A549 (cell line): ENCODE data around the gene GLT6D1. TPM values are rescaled to one million over a fixed set of nuclear protein-coding genes. Genes with fewer than 3 reads are reported as not detected.

Experiments
- ATAC-seq, 2 experiments: fragments of 200-7000 bp in 1 of 2; fragments of >200 bp in 1 of 2; cut with Nextera tagmentation in 1 of 2; cut with Tn5 transposase in 1 of 2; 3 replicates each; pipeline versions ENCODE4 v1.8.0 to v1.9.1; 2018 to 2020; ENCODE audit warnings: mild to moderate bottlenecking in 1 of 2, moderate library complexity in 1 of 2
- CTCF ChIA-PET: fragments of 300-600 bp; sonication (Branson Sonifier 250); formaldehyde crosslinking; extraction: SDS; loops from one replicate; lab custom pipeline; 2021; ENCODE audit warnings: antibody characterized with exemption, inconsistent platforms; lab: Yijun Ruan, JAX
- POLR2A ChIA-PET: fragments of 350-600 bp; formaldehyde crosslinking; extraction: SDS; loops from one replicate; lab custom pipeline; 2021; ENCODE audit warnings: antibody characterized with exemption, inconsistent platforms; lab: Yijun Ruan, JAX
- DNase-seq, 2 experiments: peaks; one replicate each; pipeline versions ENCODE4 v3.0.0 to v3.0.0-alpha.2; 2011 to 2016; ENCODE audit warnings: low read depth in 1 of 2, low spot score in 1 of 2
- FAIRE-seq: peaks from 2 replicates; lab custom pipeline; 2011; peaks lifted over from hg19 to GRCh38; lab: Jason Lieb, UNC
- H3K27ac ChIP-seq, 2 experiments: fragments of >200 bp; sonication (Bioruptor Twin); formaldehyde crosslinking; 3 replicates each; pipeline ENCODE4 v1.5.1; 2016 to 2017
- H3K4me1 ChIP-seq: fragments of >200 bp; sonication (Bioruptor Twin); formaldehyde crosslinking; 3 replicates; pipeline ENCODE4 v1.6.1; 2016
- H3K4me2 ChIP-seq: fragments of >200 bp; sonication (Bioruptor Twin); formaldehyde crosslinking; 3 replicates; pipeline ENCODE4 v1.6.1; 2016
- H3K4me3 ChIP-seq: fragments of >200 bp; sonication (Bioruptor Twin); formaldehyde crosslinking; 3 replicates; pipeline ENCODE4 v1.5.1; 2016
- H3K9me3 ChIP-seq: fragments of >200 bp; sonication (Bioruptor Twin); formaldehyde crosslinking; 3 replicates; pipeline ENCODE4 v1.6.1; 2016
- BHLHE40 ChIP-seq: IDR thresholded peaks from 2 replicates; pipeline ENCODE4 v1.6.1; 2012; ENCODE audit warnings: low read depth, low read length, inconsistent platforms
- CBX8 ChIP-seq: fragments of 200-600 bp; sonication (generic); IDR thresholded peaks from 2 replicates; pipeline ENCODE4 v1.6.1; 2016
- CHD2 ChIP-seq: fragments of 150-350 bp; IDR thresholded peaks from 2 replicates; pipeline ENCODE4 v1.6.1; 2014; ENCODE audit warnings: low read length; ENCODE audit not compliant: partially characterized antibody
- CHD4 ChIP-seq: fragments of 200-600 bp; sonication (generic); IDR thresholded peaks from 2 replicates; pipeline ENCODE4 v1.6.1; 2016; ENCODE audit warnings: antibody characterized with exemption, mild to moderate bottlenecking, borderline replicate concordance
- EHF ChIP-seq: fragments of 250-450 bp; sonication (Bioruptor Pico); IDR thresholded peaks from 2 replicates; pipeline ENCODE4 v1.5.0; 2020; ENCODE audit warnings: mild to moderate bottlenecking
- EHMT2 ChIP-seq: fragments of 200-600 bp; sonication (generic); IDR thresholded peaks from 2 replicates; pipeline ENCODE4 v1.6.1; 2016; ENCODE audit warnings: antibody characterized with exemption, low read depth, mild to moderate bottlenecking, moderate library complexity
- FOSB ChIP-seq: fragments of 250-450 bp; sonication (Bioruptor Pico); IDR thresholded peaks from 2 replicates; pipeline ENCODE4 v1.5.0; 2020; ENCODE audit warnings: mild to moderate bottlenecking, moderate library complexity
- HDAC2 ChIP-seq: fragments of 200-600 bp; sonication (generic); IDR thresholded peaks from 2 replicates; pipeline ENCODE4 v1.6.1; 2016
- HES2 ChIP-seq: fragments of >200 bp; sonication (Bioruptor Twin); formaldehyde crosslinking; IDR thresholded peaks from 2 replicates; pipeline ENCODE4 v1.6.1; 2016
- HEYL ChIP-seq: fragments of 250-450 bp; sonication (Bioruptor Pico); IDR thresholded peaks from 2 replicates; pipeline ENCODE4 v1.8.0; 2021; ENCODE audit warnings: mild to moderate bottlenecking, moderate library complexity
- HOXA7 ChIP-seq: fragments of 250-450 bp; sonication (Bioruptor Pico); IDR thresholded peaks from 2 replicates; pipeline ENCODE4 v1.5.0; 2020; ENCODE audit warnings: mild to moderate bottlenecking, moderate library complexity
- HOXB13 ChIP-seq: fragments of 250-450 bp; sonication (Bioruptor Pico); IDR thresholded peaks from 2 replicates; pipeline ENCODE4 v1.5.0; 2020; ENCODE audit warnings: low read depth, mild to moderate bottlenecking, moderate library complexity
- JUNB ChIP-seq: fragments of >200 bp; sonication (Bioruptor Twin); formaldehyde crosslinking; IDR thresholded peaks from 2 replicates; pipeline ENCODE4 v1.6.1; 2016
- MAX ChIP-seq: IDR thresholded peaks from 2 replicates; pipeline ENCODE4 v1.6.1; 2012
- MYC ChIP-seq: IDR thresholded peaks from 2 replicates; pipeline ENCODE4 v1.6.1; 2012; ENCODE audit warnings: mild to moderate bottlenecking, inconsistent platforms, low read length, improper control_type of control experiment, borderline replicate concordance
- NFE2L2 ChIP-seq: fragments of 150-350 bp; conservative IDR thresholded peaks from 2 replicates; pipeline ENCODE4 v1.6.1; 2014; ENCODE audit warnings: low read length
- PBX3 ChIP-seq: IDR thresholded peaks from 2 replicates; pipeline ENCODE4 v1.6.1; 2012
- PHF8 ChIP-seq: fragments of 200-600 bp; sonication (generic); IDR thresholded peaks from 2 replicates; pipeline ENCODE4 v1.6.1; 2016; ENCODE audit warnings: low read depth, mild to moderate bottlenecking, antibody characterized with exemption, moderate library complexity, borderline replicate concordance
- RAD21 ChIP-seq, 2 experiments: fragments of >200 bp in 1 of 2; sonication (Bioruptor Twin) in 1 of 2; formaldehyde crosslinking in 1 of 2; IDR thresholded peaks in 1 of 2; conservative IDR thresholded peaks in 1 of 2; 2 replicates in 1 of 2; 3 replicates in 1 of 2; pipeline ENCODE4 v1.6.1; 2012 to 2018; ENCODE audit warnings: inconsistent platforms in 1 of 2
- SMC3 ChIP-seq: fragments of >200 bp; sonication (Bioruptor Twin); formaldehyde crosslinking; IDR thresholded peaks from 3 replicates; pipeline ENCODE4 v1.6.1; 2018; ENCODE audit warnings: inconsistent platforms
- ZC3H11A ChIP-seq: fragments of 450-650 bp; IDR thresholded peaks from 2 replicates; pipeline ENCODE4 v1.6.1; 2014; ENCODE audit warnings: antibody characterized with exemption, mild to moderate bottlenecking
- ZNF302 ChIP-seq: fragments of 250-450 bp; sonication (Bioruptor Pico); IDR thresholded peaks from 2 replicates; pipeline ENCODE4 v1.9.0; 2021; ENCODE audit warnings: inconsistent platforms, mild to moderate bottlenecking, moderate library complexity
- WGBS: methylation state at CpG from one replicate; pipeline ENCODE4 v1.1.6; 2017; ENCODE audit errors: missing lambda C conversion rate; 5-methylcytosine and 5-hydroxymethylcytosine counted together
- polyA plus RNA-seq, 4 experiments: library from polyadenylated mRNA; depleted of rRNA in 3 of 4; stranded (reverse); fragments of >200 nt; fragmentation: RNase III in 1 of 4; extraction: RNeasy Plus Mini Kit Qiagen cat#74134 plus additional on column Dnase treatment in 1 of 4; gene quantifications; 2 replicates in 3 of 4; 3 replicates in 1 of 4; pipeline ENCODE4 v1.2.3, GENCODE V29; 2011 to 2017
- TF ChIP-seq, protein P1 (sequence below): fragments of >200 bp; sonication (Bioruptor Twin); formaldehyde crosslinking; IDR thresholded peaks from 3 replicates; pipeline ENCODE4 v1.6.1; 2016
- TF ChIP-seq, protein P2 (sequence below): fragments of >200 bp; sonication (Bioruptor Twin); formaldehyde crosslinking; IDR thresholded peaks from 3 replicates; pipeline ENCODE4 v1.5.1; 2016
- TF ChIP-seq, protein P3 (sequence below): IDR thresholded peaks from 2 replicates; pipeline ENCODE4 v1.6.1; 2012; ENCODE audit warnings: low read depth, borderline replicate concordance

The GLT6D1 gene
- polyA plus RNA-seq, 2 of the 4 experiments (the other 2 are of a cell fraction): not detected

GRCh38 chr9:135618866-135619598 lies 20.3 kb downstream of the GLT6D1 start:
- Histone ChIP-seq H3K9me3 (no peaks in the 10 kb centered on the region), H3K4me2 (no peak overlapping the region), H3K27ac (no peak overlapping the region), H3K4me3 (no peak overlapping the region), H3K4me1 (no peaks in the 10 kb centered on the region)
- WGBS: 24% methylated on average over 3 of the region's 8 CpGs
- ChIA-PET CTCF (no interaction called here), POLR2A (no interaction called here)
- TF ChIP-seq HES2 (no peak), HOXB13 (CRISPR knock-in tag) (no peak), MAX (no peak), PHF8 (no peak), SMC3 (no peak), PBX3 (no peak), EHMT2 (no peak), CHD4 (no peak), NFE2L2 (no peak)
- FAIRE-seq (no peak), ATAC-seq (no peak; a peak in 2 of 6 replicates), DNase-seq (no peak)

DNA sequence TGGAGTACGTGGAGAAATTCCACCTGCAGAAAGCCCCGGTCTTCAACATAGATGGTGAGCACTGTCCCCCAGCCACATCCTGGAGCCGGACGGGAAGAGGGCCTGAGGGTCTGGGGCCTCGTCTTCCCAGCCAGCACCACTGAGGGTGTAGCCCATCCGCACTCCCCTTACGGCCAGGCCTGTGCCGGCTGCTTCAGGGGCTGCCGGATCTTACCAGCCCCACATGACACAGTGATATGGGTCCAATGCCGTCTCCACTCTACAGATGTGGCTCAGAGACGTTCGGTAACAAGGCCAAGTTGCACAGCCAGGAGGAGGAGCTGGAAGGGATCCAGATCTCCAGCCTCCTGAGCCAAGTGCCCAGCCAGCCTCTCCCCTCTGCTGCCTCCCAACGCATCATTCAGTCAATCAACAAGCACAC lies 21.3 kb downstream of the GLT6D1 start:
- TF ChIP-seq RAD21 (conservative IDR thresholded peaks at IDR 0.05 in 1 of 2, IDR thresholded peaks at IDR 0.05 in 1 of 2) (no peak), PBX3 (no peak), MAX (no peak), CHD2 (no peak), ZC3H11A (no peak), EHF (CRISPR knock-in tag) (no peak), MYC (no peak), FOSB (CRISPR knock-in tag) (no peak), HEYL (CRISPR knock-in tag) (no peak), HDAC2 (no peak)
- TF ChIP-seq, all 56 proteins: peak for 0
- CTCF ChIA-PET: interaction anchor here (6.9 kb wide), 1 partner anchor 14 kb away, joined by 55 read pairs; no protein-coding TSS in a partner anchor
- Histone ChIP-seq H3K27ac (no peak overlapping the region), H3K9me3 (no peaks in the 10 kb centered on the region), H3K4me1 (no peaks in the 10 kb centered on the region), H3K4me2 (no peak overlapping the region), H3K4me3 (no peak overlapping the region)
- WGBS: 74% methylated on average over 13 of the region's 13 CpGs
- POLR2A ChIA-PET: no interaction called here
- FAIRE-seq (no peak), ATAC-seq (no peak), DNase-seq (no peak)

DNA sequence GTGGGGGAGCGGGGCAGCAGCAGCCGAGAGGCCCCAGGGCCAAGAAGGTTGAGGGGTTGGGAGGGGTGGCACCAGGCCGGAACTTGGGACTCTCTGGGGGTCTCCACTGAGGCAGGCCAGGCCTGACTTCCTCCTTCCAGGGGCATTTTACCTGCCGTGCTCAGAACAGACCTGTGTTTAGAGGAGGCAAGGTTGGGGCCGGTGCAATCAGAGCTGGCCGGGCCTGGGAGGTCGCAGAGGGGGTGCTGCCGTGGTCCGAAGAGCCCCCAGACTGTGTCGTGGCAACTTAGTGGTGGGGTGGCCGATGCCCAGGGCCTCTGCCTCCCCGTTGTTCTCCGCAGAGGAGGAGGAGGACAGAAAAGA lies 21.8 kb downstream of the GLT6D1 start:
- WGBS: 47% methylated on average over 12 of the region's 13 CpGs
- FAIRE-seq: no peak
- Histone ChIP-seq H3K27ac (no peak overlapping the region), H3K4me1 (no peaks in the 10 kb centered on the region), H3K9me3 (no peaks in the 10 kb centered on the region), H3K4me2 (no peak overlapping the region), H3K4me3 (no peak overlapping the region)
- ChIA-PET CTCF (interaction anchor here (6.9 kb wide), 1 partner anchor 13 kb away, joined by 55 read pairs; no protein-coding TSS in a partner anchor), POLR2A (no interaction called here)
- TF ChIP-seq ZNF302 (no peak), JUNB (no peak), HEYL (CRISPR knock-in tag) (no peak), HOXA7 (CRISPR knock-in tag) (no peak), RAD21 (conservative IDR thresholded peaks at IDR 0.05 in 1 of 2, IDR thresholded peaks at IDR 0.05 in 1 of 2) (no peak), CBX8 (no peak), BHLHE40 (no peak)
- TF ChIP-seq, protein P1, sequence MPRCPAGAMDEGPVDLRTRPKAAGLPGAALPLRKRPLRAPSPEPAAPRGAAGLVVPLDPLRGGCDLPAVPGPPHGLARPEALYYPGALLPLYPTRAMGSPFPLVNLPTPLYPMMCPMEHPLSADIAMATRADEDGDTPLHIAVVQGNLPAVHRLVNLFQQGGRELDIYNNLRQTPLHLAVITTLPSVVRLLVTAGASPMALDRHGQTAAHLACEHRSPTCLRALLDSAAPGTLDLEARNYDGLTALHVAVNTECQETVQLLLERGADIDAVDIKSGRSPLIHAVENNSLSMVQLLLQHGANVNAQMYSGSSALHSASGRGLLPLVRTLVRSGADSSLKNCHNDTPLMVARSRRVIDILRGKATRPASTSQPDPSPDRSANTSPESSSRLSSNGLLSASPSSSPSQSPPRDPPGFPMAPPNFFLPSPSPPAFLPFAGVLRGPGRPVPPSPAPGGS: no peak
- TF ChIP-seq, protein P2, sequence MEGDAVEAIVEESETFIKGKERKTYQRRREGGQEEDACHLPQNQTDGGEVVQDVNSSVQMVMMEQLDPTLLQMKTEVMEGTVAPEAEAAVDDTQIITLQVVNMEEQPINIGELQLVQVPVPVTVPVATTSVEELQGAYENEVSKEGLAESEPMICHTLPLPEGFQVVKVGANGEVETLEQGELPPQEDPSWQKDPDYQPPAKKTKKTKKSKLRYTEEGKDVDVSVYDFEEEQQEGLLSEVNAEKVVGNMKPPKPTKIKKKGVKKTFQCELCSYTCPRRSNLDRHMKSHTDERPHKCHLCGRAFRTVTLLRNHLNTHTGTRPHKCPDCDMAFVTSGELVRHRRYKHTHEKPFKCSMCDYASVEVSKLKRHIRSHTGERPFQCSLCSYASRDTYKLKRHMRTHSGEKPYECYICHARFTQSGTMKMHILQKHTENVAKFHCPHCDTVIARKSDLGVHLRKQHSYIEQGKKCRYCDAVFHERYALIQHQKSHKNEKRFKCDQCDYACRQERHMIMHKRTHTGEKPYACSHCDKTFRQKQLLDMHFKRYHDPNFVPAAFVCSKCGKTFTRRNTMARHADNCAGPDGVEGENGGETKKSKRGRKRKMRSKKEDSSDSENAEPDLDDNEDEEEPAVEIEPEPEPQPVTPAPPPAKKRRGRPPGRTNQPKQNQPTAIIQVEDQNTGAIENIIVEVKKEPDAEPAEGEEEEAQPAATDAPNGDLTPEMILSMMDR: no peak
- TF ChIP-seq, protein P3, sequence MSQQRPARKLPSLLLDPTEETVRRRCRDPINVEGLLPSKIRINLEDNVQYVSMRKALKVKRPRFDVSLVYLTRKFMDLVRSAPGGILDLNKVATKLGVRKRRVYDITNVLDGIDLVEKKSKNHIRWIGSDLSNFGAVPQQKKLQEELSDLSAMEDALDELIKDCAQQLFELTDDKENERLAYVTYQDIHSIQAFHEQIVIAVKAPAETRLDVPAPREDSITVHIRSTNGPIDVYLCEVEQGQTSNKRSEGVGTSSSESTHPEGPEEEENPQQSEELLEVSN: no peak
- no peak for DNase-seq
- ATAC-seq: no peak
